ENCODE results near the gene PCNA.

PCNA gene

DNA sequence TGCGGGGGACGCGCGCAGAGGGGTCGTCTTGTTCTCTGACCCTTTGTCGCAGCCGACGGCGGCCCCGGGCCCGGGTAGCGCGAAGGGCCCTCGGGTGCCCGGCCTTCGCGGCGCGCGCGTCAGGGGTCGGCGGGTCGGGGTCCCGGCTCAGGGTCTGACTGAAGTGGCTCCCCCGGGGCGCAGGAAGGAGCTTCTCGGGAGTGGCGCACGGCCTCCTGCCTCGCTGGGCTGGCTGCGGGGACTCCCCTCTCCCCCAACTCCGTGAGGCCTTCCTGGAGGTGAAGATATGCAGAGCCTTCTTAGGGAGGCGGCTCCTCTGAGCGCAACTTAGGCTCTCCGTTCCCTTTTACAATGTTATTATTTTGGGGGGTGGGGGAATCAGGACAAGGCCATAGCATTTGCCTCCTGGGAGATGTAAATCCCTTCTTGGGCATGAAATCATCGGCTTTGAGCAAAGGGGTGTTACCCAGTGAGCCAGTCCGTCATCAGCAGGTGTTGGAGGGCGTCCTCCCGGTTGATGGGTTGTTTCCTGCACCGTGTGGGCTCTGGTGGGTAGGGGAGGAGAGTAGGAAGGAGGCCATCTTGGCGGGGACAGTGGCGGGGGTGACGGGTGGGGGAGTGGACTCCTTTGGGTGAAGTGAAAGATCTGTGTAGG is 7.6 kb upstream of the PCNA start:
- TF ChIP-seq, protein P1, sequence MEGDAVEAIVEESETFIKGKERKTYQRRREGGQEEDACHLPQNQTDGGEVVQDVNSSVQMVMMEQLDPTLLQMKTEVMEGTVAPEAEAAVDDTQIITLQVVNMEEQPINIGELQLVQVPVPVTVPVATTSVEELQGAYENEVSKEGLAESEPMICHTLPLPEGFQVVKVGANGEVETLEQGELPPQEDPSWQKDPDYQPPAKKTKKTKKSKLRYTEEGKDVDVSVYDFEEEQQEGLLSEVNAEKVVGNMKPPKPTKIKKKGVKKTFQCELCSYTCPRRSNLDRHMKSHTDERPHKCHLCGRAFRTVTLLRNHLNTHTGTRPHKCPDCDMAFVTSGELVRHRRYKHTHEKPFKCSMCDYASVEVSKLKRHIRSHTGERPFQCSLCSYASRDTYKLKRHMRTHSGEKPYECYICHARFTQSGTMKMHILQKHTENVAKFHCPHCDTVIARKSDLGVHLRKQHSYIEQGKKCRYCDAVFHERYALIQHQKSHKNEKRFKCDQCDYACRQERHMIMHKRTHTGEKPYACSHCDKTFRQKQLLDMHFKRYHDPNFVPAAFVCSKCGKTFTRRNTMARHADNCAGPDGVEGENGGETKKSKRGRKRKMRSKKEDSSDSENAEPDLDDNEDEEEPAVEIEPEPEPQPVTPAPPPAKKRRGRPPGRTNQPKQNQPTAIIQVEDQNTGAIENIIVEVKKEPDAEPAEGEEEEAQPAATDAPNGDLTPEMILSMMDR (IDR thresholded peaks at IDR 0.05; ENCODE audit: low read depth, low read length), result no peak
- DNase-seq, result peak; percentile 62
- peak overlapping the region; percentile 99 for H3K4me3 ChIP-seq (ENCODE audit: low read depth, low read length)
- H3K27me3 ChIP-seq, result no peaks in the 10 kb centered on the region
- H3K9me3 ChIP-seq, result no peaks in the 10 kb centered on the region; the same call in 1 of the 2 replicates
- no peaks in the 10 kb centered on the region for H3K4me1 ChIP-seq
- peaks cover 3% of the 10 kb centered on the region; the same call in 1 of the 2 replicates for H3K36me3 ChIP-seq

DNA sequence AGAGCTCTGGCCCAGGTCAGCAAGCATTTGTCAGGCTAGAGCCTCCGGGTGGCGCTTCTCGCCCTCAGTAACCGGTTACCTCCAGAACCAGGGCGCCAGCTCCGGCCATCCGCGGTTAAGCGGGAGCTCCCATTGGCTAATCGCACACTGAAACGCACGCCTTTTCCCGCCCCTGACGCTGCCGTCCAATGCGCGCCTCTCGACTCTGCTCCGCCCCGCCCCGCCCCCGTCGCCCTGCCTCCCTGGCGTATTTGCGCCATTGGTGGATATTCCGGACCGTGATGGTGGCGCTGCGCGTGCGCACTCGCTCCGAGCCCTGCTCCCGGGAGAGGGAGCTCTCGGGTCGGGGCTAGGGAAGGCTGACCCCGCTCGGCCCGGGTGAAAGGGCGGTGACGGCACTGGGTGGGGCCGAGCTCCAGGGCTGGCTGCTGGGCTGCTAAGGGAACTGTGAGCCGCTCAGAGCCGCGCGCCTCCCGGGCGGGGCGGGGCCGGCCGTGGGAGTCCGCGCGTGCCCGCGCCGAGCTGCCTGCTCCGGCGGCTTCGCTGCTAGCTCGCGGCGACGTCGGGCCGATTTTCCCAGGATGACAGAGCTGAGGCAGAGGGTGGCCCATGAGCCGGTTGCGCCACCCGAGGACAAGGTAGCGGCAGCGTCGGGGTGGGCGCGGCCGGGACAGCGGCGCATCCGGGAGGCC is 6.9 kb upstream of the PCNA start, which contains the start of gene CDS2:
TSS of gene CDS2 (plus strand) at position 497 of the 692 bp plus-strand sequence. CDS start at position 582, 85 bp downstream.
- H3K4me3 ChIP-seq (ENCODE audit: low read depth, low read length), result peak within 1 kb of the TSS; percentile 99
- H3K27me3 ChIP-seq, result no peaks in the 10 kb centered on the region
- TF ChIP-seq, protein P1 (IDR thresholded peaks at IDR 0.05; ENCODE audit: low read depth, low read length), result peak; percentile 51
- H3K4me1 ChIP-seq, result no peaks in the 10 kb centered on the region
- DNase-seq, result peak; percentile 100
- no peaks in the 10 kb centered on the region; the same call in 1 of the 2 replicates for H3K9me3 ChIP-seq
- peaks cover 3% of the 10 kb centered on the region; the same call in 1 of the 2 replicates for H3K36me3 ChIP-seq

DNA sequence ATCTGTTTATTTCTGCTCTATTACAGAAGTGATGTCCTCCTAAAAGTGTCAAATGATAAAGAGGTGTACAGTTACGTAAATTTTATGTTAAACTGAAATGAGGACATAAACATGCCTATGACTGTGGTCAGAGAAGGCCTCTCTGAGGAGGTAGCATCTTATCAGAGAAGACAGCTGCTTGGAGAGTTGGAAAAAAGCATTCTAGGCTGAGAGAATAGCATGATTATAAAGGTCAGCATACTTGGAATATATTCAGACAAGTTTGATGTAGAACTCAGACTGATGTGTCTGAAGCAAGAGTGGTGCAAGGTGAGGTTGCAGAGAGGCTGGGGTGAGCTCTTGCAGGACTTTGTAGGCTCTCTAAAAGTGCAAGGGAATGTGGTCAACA is 3.1 kb upstream of the PCNA start:
- Histone ChIP-seq H3K4me3 (ENCODE audit: low read depth, low read length) (no peak overlapping the region), H3K9me3 (no peaks in the 10 kb centered on the region), H3K36me3 (peaks cover 12% of the 10 kb centered on the region), H3K4me1 (no peaks in the 10 kb centered on the region), H3K27me3 (no peaks in the 10 kb centered on the region)
- TF ChIP-seq, protein P1 (IDR thresholded peaks at IDR 0.05; ENCODE audit: low read depth, low read length), result no peak
- DNase-seq, result no peak

DNA sequence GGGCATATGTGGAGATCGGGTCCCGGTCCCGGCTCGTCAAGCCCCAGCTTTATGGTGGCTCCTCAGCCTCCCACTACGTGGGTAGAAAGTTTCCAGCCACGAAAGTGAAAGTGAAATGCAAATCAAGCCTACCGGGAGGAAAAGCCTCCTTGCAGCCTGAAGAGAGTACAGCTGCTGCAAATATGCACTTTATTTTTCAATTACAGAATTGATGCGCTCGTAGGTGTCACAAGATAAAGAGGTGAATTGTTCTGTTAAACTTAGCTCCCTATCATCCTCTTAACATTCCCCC is 373 bp upstream of the PCNA start:
- Histone ChIP-seq H3K27me3 (no peaks in the 10 kb centered on the region), H3K4me1 (peaks cover 3% of the 10 kb centered on the region; the same call in 1 of the 2 replicates), H3K4me3 (ENCODE audit: low read depth, low read length) (peak overlapping the region; percentile 93), H3K9me3 (no peaks in the 10 kb centered on the region), H3K36me3 (peaks cover 39% of the 10 kb centered on the region)
- TF ChIP-seq, protein P1 (IDR thresholded peaks at IDR 0.05; ENCODE audit: low read depth, low read length), result no peak
- no peak for DNase-seq

DNA sequence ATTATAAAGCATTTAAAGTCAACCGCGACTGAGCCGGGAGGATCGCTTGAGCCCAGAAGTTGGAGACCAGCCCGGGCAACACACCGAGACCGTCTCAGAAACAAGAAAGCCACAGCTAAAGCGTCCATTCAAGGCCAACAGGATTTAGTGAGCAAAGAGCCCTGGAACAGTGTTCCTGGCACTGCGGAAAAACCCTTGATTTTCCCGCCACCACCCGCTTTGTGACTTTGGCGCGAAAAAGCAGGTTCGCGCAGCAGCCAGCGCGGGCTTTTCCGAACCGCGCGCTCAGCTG is 669 bp downstream of the PCNA start:
- H3K4me3 ChIP-seq (ENCODE audit: low read depth, low read length), result peak overlapping the region; percentile 93
- H3K4me1 ChIP-seq, result peaks cover 3% of the 10 kb centered on the region; the same call in 1 of the 2 replicates
- no peak for DNase-seq
- H3K9me3 ChIP-seq, result no peaks in the 10 kb centered on the region
- peaks cover 50% of the 10 kb centered on the region for H3K36me3 ChIP-seq
- H3K27me3 ChIP-seq, result no peaks in the 10 kb centered on the region
- TF ChIP-seq, protein P1 (IDR thresholded peaks at IDR 0.05; ENCODE audit: low read depth, low read length), result no peak

Data from BE2C (cell line).